ENCODE measurements around the gene MICAL1.

The MICAL1 gene, protein sequence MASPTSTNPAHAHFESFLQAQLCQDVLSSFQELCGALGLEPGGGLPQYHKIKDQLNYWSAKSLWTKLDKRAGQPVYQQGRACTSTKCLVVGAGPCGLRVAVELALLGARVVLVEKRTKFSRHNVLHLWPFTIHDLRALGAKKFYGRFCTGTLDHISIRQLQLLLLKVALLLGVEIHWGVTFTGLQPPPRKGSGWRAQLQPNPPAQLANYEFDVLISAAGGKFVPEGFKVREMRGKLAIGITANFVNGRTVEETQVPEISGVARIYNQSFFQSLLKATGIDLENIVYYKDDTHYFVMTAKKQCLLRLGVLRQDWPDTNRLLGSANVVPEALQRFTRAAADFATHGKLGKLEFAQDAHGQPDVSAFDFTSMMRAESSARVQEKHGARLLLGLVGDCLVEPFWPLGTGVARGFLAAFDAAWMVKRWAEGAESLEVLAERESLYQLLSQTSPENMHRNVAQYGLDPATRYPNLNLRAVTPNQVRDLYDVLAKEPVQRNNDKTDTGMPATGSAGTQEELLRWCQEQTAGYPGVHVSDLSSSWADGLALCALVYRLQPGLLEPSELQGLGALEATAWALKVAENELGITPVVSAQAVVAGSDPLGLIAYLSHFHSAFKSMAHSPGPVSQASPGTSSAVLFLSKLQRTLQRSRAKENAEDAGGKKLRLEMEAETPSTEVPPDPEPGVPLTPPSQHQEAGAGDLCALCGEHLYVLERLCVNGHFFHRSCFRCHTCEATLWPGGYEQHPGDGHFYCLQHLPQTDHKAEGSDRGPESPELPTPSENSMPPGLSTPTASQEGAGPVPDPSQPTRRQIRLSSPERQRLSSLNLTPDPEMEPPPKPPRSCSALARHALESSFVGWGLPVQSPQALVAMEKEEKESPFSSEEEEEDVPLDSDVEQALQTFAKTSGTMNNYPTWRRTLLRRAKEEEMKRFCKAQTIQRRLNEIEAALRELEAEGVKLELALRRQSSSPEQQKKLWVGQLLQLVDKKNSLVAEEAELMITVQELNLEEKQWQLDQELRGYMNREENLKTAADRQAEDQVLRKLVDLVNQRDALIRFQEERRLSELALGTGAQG

DNA sequence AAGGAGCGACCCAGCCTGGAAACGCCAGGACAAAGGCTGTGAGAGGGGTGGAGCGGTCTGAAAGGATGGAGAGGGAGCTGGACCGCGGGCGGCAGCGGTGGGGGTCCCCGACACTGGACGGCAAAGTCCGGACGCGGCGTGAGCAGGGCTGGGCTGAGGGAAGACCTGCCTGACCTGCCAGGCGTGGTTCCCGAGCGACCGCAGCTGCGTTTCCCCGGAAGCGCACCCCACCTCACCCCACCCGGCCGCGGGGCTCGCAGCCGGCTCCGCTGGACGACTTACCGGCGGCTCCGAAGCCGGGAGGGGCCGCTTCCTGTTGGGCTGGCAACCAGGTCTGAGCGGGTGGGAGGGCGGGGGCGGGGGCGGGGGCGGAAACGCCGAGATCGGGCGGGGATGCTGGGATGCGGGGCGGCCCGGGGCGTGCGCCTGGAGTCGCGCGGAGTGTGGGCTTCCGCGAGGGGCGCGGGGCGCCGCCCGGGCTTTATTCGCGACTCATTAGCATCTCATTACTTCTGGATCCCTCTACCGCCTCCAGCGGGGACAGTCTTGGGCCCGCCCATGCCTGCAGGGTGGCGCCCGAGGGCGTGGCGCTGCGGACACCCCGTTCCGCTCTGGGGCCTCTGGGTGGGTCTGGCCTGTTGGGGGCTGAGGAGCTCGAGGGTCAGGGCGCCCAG, at the start of gene MICAL1:
TSS of gene MICAL1 (minus strand) at position 336 of the 674 bp plus-strand sequence. CDS start 1,576 bp downstream, outside the sequence.
- DNase-seq = peak; percentile 70

DNA sequence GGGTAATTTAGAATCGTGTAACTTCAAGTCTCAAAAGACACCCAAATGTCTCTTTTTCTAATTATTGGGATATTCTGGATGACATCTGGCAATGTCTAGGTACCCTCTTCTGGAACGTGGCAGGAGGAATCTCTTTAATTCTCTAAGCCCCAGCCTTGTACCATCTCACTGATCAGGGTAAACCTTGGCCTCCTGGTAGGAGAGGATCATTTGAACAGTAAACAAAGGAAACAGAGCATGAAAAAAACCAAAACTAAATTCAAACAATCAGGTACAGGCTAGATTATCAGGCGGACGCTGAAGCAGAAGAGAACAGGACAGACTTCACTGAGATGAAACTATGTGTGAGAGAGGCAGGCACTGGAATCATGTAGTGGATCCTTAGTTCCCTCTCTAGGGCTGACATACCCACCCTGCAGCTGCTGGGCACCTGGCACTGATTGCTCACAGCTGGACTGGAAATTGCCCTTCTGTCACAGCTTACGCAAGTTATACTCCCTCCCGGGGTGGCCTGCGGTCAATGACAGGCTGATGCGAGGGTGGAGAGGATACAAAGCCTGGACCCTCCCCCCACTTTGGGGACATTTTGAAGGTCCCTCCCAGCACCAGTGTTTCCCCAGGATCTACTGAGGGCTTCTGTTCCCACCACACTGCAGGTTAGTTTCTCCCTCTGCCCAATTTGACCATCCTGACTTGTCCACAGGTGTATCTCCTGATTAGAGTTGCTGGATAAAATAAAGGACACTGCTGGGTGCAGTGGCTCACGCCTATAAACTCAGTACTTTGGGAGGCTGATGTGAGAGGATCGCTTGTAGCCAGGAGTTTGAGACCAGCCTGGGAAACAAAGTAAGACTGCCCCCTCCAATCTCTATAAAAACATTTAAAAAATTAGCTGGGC, 48.0 kb upstream of the MICAL1 start:
- DNase-seq = no peak

DNA sequence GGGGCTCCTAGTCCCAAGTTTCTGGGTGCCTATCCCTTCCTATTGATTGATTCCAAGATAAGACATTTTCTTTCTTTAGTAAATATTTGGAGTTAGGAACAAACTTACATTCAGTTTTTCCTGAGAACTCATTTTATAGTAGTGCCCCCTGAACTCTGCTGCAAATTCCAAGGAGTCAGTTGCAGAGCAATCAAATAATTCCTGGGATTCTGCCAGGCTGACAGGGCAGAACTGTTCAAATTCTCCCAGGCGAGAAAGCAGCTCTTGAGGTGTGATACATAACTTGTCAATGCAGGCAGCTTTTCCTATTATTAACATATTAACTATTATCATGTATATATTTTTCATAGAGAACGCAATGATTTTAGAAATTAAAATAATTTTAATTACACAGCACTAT, 43.4 kb upstream of the MICAL1 start:
- no peak for DNase-seq

DNA sequence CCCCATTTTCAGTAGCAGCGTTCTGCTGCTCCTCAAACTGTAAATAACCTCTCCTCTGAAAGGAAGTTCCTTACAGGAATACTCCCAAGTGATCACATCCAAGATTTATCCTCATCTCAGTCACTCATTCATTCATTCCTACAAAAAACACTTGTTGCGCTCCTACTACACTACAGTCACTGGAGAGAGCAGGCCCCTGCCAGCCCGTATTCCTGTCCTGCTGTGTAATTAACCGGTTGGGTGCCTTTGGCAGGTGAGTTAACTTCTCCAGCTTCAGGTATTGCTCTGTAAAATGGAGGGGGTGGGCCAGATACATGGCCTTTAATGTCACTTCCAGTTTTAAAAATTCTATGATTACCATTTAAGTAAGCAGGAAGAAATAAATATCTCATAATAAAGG, 42.5 kb upstream of the MICAL1 start:
- DNase-seq = no peak

DNA sequence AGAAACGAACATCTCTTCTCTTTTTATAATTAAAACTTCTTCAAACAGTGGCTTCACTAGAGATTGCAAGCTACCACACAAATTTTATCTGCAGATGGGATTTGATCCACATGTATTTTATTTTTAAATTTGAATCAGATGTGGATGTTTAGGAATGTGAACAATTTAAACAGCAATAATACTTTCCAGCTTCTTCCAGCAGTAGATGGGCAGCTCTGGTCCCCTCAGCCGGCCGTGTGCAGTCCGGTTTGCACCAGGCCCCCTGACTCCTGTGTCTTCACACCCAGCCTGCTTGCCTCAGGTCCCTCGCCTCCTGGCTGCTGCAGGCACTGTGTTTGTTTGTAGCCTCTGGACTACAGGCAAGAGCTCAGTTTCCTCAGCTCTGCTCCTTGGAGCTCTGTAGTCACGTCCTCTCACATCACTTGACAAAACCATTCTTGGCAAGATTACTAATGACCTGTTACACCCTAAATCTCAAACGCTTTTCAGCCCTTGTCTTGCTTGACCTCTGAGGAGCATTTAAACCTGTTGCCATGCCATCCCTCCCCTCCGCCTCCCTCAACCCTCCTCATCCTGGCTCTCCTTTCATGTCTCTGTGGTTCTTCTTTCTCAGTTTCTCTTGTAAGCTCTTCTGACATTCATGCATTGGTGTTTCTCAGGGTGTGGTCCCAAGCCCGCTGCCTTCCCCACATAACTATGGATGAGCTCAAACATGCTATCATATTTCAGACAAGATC, 40.6 kb upstream of the MICAL1 start:
- DNase-seq = no peak

DNA sequence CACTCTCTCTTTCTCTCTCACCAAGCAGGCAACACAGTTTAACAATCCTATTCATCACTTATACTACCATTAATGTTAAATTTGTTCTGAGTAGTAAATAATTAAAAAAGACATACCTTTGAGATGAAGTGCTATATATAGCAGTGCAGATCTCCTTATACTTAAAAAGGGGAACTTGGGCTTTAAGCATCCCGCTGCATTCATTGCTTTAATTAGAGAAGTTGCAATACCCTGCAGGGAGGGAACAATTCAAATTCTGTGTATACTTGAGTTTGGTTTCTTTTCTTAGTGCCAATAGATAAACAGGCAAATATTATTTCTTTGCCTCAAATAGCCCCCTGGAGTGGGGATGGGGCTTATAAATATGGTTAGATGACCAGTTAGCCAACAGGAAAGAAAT, 38.3 kb upstream of the MICAL1 start:
- DNase-seq = no peak

DNA sequence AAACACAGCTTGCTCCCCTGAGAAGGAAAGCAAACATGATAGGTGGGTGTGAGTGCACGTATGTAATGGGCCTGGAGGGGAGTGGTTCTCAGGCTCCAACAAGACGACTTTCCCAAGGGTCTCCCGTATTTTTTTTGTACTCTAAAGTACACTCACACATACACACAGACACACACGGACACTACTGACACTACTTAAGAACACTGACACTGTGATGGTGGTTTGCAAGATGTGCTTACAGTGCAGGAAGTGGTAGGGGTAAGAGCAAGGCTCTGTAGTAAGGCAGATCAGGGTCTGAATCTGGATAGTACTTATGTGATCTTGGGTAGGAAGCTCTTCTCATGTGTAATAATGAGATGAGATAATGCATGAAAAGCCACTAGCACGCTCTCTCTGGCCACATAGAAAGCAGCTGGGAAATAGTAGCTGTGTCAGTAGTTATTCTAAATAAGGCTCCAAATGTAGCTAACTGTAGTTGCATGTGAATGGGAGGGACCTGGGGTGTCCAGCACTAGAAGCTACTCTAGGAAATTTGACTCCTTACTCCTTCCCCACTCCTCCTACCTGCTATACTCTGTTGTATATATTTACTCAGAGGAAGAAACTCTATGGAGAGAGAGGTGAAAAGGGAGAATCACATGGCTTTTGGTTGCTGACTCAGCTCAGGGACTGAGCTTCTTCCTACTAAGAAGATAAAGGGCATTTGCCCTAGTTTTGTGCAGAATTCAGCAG, 35.8 kb upstream of the MICAL1 start:
- no peak for DNase-seq

DNA sequence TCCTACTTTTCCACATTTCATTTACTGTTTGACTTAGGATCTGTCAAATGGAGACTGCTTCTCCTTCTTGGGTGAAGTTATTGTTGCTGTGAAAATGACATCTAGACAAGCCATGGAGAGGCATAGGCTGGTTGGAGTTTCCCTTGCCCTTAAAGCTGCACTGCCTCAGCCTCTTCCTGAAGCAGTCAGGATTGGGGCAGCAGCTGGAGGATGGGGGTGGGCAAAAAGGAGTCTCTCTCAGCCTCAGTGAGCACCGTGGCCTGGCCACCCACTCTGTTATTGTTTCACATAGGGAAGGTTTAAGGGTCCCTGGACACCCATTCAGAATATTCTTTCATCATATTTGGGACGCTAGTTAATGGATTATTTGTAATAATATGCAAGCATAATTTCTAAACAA, 35.1 kb upstream of the MICAL1 start:
- no peak for DNase-seq

DNA sequence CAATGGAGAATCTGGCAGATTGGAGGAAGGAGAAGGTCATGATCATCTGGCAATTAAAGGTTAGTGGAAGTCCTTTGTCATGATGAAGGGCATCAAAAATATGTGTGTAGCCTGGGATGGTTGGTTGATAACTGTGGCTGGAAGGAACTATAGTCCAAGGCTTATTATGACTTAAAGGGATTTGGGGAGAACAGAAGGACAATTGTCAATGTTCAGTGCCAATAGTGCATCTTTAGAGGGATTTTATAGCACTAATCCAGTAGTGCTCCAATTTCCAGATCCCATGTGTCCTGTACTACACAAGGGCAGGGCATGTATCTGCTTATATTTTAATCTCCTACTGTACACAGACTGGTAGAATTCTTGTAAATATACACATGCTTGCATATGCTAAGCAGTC, 32.4 kb upstream of the MICAL1 start:
- no peak for DNase-seq

DNA sequence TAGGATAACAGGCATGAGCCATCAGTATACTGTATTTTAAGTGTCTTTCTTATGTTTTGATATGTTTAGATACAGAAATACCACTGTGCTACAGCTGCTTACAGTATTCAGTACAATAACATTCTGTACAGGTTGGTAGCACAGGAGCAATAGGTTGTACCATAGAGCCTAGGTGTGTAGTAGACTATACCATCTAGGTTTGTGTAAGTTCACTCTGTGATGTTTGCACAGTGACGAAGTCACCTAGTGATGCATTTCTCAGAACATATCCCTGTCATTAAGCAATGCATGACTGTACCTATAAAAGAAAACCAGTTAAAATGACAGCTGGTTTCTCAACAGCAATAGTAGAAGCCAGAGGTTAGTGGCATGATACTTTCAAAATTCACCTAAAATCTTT, 30.5 kb upstream of the MICAL1 start:
- no peak for DNase-seq

DNA sequence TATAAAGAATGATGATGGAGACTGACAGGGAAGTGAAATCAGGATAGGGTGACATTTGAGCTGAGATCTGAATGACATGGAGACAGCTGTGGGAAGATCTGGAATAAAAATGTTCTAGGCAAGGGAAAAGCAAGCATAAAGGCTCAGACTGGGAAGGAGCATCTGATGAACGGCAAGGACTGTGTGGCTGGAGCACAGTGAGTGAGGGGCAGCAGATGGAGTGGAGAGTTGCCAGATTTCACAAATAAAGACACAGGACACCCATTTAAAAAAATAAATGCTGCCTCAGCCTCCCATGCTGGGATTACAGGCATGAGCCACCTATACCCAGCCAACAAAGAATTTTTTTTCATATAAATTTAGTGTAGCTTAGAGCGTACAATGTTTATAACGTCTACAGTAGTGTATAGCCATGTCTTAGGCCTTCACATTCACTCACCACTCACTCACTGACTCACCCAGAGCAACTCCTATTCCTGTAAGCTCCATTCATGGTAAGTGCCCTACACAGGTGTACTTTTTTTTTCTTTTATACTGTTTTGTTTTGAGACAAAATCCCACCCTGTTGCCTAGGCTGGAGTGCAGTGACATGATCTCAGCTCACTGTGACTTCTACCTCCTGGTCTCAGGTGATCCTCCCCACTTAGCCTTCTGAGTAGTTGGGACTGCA, 29.8 kb upstream of the MICAL1 start:
- no peak for DNase-seq

DNA sequence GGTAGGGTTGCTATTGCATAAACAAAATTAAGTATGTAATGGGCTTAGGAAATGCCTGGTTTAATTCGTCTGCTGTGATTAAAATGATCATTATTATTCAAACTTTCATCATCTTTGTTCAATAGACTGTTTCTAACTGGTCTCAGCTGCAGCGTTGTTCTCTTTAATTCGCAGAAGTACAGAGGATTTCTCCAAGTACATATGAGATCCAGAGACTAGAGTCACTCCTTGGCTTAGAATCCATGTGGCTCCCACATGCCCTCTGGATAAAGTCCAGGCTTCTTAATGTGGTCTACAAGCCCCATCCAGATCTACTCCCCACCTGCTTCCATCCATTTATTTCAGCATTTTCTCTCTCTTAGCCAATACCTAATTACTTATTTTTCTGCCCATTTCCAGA, 28.6 kb upstream of the MICAL1 start:
- no peak for DNase-seq

DNA sequence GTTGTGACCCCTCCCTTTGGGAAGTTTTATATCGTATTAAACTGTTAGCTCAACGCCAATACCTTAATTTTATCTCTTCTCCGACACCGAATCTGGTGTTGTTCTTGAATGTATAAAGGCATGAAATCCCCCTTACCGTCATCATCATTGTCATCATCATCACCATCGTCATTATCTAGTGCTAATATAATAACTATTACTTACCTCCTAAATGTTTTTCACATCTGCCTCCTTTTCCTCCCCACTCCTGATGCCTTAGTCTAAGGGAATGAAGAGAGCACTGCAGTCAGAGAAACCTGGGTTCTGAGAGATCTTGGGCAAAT, 28.1 kb upstream of the MICAL1 start:
- no peak for DNase-seq

DNA sequence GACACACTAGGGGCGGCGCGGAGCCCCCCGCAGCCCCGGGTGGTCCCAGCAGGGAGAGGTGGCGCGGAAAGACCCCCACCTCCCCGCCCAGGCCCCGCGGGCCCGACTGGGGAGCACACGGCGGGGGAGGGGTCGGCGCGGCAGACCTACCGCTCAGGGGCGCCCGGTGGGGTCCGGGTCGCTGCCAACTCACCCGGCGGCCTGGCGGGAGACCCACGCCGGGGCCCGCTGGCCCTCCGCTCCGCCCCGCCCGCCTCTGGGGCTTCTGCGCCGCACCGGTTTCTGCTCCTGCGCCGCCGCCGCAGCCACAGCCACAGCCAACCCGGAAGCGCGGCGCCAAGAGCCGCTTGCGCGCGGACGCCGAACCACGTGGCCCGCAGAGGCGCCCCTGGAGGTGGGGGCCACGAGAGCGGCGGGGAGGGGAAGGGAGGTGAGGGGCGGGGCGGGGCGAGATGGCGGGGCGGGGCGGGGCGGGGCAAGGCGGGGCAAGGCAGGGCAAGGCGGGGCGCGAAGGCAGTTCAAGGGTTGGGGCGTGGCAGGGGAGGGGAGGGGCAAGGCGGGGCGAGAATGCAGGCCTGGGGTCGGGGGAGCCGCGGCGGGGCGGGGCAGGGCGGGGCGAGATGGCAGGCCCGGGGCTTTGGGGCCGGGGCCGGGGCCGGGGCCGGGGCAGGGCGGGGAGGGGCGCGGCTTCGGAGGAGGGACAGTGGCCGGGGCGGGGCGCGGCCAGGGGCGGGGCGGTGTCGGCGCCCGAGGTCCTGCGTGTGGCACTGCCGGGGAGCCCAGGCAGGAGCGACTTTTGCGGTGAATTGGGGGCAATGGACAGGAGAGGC, 27.5 kb upstream of the MICAL1 start, which contains the start of gene ZBTB24:
TSS of gene ZBTB24 (minus strand) at position 315 of the 830 bp plus-strand sequence. CDS start 1,193 bp downstream, outside the sequence.
- DNase-seq = peak; percentile 85

DNA sequence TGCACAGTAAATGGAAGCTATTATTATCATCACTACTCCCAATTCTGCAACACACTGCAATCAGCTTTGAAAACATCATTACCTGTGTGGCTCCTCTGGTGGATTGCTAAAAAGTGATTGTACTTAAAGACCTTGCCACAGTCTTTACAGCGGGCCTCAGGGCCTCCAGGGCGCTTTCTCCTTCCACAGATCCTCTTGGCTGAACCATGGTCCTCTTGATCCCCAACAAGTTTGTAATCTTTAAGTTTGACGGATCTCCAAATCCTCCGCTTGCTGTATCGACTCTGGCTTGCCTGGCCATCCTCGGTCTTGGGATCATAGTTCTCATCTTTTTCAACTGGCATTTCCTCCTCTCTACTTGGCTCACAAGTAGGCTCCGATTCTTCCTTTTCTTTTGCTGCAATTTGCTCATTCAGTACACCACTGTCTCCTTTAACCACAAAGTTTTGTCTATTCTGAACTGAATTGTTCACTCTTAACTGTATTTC, 25.5 kb upstream of the MICAL1 start:
- no peak for DNase-seq

DNA sequence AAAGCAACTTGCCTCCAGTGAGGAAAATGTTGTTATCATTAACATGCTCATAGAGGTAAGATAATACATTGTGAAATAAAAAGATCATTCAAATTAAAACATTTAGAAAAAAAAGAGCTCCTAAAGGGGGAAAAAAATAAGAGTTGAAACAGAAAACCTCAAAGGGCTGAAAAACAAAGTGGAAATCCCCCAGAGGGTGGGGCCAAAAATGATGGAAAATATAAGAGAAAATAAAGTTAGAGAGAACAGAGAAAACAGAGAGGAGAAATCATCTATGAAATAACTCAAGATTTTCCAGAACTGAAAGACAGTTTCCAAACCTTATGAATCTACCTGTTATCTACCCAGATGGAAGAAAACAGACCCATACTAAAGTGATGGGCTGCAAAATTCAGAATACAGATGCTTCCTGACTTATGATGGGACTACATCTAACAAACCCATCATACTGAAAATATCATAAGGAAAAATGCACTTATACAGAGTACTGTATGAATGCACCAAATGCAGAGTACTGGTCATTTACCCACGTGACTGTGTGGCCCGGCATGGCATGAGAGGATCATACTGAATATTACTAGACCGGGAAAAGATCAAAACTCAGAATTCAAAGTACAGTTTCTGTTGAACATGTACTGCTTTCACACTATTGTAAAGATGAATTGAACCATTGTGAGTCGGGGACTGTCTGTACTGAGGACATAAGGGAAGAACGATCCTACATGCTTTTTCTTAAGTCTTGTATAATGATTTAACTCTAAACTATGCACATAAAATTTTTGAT, 23.5 kb upstream of the MICAL1 start:
- no peak for DNase-seq

DNA sequence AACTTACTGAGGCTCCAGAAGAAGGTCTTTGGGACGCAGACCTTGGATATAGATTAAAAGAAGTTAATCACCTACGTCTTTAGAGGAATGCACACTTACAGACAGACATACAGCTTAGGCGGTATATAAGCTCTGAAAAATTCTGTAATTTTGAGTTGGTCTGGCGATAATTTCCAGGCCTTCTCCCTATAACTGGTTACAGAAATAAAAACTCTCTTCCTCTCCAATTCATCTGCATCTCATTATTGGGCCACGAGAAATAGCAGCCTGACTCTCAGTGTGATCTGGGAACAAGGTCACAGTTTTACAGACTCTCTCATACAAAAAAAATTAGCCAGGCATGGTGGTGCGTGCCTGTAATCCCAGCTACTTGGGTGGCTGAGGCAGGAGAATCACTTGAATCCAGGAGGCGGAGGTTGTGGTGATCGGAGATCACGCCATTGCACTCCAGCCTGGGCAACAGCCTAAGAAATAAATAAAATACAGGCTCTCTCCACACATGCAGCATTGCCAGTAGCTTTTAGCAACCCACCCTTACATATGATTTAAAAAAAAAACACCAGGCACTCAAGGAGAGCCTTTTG, 22.7 kb upstream of the MICAL1 start:
- DNase-seq = no peak

DNA sequence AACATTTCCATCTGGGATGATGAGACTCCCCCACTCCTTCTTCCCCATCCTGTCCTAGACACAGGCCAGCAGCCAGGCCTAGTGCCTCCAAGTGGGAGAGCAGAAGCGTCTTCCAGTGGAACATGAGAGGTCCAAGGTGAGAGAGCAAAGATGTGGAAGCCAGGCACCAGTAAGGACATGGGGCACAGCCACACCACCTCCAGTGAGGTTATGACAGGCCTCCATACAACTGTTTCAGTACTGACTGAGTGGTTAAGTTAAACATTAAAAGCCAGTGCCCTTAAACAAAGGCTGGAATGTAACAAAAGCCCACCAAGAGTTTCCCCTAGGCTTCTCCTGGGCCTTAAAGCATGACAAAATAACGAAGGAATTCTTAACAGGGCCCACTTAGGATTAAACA, 22.2 kb upstream of the MICAL1 start:
- DNase-seq = no peak

Data from activated CD4-positive, alpha-beta T cell treated with anti-CD3 and anti-CD28 coated beads, Interleukin-2, amount 50 U/mL, for 1 hour (primary cell).